Activated CD8-positive, alpha-beta memory T cell treated with anti-CD3 and anti-CD28 coated beads, Interleukin-2, amount 50 U/mL, for 24 hours (primary cell): ENCODE results near the gene NRROS.

Experiments used
- DNase-seq: peaks from one replicate; pipeline ENCODE4 v3.0.0-alpha.2; 2020; ENCODE audit errors: extremely low read depth

NRROS gene

DNA sequence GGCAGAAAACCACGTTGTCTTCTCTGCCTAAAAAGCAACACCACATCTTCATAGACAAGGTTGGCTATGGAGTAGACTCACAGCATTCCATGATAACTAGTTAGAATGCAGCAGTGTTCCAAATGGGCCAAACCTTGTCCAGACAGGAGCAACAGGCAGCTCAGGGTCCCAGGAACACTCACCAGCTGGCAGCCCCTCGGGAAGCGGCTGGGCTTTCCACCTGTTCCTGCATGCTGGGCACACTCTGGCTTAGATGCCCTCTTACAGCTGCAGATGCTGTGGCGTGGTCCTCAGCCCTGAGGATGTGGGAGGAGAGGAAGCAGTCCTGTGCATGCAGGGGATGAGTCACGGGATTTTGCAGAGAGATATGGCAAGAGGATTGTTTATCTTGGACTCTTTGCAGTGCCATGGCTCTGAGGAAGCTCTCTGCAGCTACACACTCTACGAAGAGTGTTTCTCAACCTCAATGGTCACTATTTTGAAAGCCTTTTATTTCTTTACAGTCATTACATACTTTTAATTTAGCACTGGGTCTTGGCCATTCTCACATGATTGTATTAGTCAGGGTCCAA, 11.3 kb downstream of the NRROS start:
- no peak for DNase-seq

DNA sequence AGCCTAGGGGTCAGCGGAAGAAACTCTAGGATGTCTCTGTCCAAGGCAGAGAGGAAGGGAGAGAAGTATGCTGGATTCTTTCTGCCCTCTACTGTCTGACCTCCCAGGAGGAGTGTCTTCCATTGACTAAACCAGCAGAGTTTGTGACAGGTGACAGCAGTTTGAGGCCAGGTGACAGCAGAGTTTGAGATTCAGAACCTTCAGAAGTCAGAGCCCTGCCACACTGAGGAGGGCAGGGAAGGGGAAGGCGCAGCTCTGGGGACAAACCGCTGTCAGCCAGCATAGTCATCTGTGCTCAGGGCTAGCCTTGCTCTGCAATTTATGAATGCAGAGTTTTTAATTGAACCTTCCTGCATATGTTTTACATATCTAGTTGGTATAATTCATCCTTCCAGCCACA, 12.3 kb downstream of the NRROS start:
- DNase-seq: no peak

DNA sequence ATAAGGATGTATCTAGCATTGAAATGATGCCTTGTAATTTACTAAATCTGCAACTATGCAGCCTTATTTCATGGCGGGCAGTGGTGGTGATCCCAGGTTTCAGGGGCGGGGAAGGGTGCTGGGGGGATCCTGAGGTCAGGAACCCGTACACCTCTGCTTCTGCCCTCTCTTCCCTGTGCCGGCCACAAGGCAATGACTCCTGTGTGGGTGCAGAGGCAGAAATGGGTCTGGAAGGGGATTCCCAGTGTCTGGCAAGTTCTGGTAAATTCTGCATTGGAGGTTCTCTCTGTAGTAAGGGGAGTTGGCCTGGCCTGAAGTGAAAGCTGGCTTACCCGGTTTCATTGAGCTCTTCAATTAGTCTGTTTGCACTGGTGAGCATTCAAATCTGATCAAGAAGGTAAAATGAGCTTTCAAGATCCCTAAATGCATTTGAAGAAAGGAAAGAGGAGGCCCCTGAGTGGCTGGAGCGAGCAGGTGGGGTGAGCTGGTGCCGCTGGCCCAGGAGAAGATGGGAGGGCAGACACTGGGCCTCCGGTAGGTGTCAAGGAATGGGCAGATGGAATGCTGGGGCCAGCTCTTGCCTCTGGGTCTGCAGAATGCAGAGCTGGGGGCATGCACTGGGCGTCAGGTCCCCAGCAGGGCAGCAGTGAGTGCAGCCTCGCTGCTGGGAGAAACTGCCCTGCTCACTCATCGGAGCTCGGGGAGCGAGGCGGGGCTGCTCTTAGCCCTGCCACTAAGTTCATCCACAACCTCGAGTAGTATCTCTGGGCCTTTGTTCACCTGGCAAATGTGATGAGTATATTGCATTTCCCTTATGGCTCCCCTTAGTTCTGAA, 13.7 kb downstream of the NRROS start:
- no peak for DNase-seq

DNA sequence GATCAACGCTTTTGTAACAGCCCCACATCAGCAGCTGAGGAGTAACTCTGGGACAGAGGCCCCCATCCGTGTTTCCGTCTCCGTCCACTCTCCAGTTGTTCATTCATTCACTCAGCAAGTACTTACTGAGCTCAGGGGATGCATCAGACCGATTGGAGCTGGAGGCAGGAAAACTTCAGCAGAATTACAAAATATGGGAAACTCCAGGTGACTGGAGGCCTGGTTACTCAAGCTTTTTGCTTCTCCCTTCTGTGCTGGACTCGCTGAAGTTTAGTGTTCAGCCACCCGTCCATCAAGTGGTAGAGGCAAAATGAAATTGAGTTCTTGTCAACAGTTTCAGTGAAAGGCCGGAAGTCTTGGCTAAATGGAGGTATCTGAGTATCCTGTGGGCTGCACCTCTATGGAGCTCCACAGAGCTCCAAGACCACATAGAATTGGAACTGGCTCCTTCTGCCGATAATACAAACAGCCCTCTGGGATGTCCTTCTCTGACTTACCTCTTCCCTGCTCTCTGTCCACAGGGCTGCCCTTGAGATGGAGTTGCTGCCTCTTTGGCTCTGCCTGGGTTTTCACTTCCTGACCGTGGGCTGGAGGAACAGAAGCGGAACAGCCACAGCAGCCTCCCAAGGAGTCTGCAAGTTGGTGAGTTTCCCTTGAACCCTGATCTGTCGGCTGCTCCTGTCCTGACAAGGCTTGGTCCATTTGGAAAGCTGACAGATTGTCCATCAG, 14.7 kb downstream of the NRROS start:
- no peak for DNase-seq

DNA sequence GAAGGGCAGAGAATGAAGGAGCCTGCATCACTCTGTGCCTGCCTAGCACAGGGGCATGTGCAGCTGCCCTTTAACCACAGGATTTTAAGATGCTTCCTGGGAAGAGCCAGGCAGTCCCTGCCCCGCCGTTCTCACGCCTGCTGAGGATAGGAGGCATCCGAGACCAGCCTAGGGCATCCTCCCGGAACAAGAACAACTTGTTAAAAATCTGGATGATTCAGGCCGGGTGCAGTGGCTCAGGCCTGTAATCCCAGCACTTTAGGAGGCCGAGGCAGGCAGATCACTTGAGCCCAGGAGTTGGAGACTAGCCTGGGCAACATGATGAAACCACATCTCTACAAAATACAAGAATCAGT, 15.2 kb downstream of the NRROS start:
- DNase-seq: no peak

DNA sequence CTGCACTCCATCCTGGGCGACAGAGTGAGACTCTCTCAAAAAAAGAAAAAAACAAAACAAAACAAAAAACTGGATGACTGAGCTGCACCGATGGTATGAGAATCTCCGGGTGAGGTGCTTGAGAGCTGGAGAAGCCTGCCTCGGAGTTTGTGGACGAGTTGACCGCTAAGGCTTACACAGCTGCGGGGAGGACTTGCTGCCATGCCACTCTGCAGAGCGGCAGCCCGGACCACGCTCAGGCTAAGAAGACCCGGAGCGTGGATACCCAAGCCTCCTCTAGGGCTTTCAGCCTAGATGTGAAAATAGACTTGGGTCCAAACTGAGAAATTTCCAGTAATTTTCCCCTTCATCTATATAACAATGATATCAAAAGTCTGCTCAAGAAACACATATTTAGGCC, 16.0 kb downstream of the NRROS start:
- no peak for DNase-seq

DNA sequence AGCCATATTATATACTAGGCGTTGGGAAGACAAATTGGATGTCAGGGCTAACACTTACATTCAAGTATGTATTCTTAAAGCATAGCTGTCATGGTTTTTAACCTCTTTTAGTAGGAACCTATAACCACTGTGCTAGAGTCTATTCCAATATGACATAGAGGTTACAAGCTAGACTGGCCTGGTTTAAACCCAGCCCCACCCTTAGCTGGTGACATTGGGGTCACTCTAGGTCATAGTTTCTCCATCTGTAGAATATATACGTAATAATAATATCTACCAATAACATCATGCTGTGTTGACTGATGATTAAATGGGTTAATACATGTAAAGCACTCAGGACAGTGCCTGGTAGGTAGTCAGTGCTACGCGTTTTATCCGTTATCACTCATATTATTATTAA, 16.7 kb downstream of the NRROS start:
- no peak for DNase-seq

DNA sequence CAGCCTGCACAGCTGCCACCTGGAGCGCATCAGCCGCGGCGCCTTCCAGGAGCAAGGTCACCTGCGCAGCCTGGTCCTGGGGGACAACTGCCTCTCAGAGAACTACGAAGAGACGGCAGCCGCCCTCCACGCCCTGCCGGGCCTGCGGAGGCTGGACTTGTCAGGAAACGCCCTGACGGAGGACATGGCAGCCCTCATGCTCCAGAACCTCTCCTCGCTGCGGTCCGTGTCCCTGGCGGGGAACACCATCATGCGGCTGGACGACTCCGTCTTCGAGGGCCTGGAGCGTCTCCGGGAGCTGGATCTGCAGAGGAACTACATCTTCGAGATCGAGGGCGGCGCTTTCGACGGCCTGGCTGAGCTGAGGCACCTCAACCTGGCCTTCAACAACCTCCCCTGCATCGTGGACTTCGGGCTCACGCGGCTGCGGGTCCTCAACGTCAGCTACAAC, 20.4 kb downstream of the NRROS start:
- DNase-seq: no peak

DNA sequence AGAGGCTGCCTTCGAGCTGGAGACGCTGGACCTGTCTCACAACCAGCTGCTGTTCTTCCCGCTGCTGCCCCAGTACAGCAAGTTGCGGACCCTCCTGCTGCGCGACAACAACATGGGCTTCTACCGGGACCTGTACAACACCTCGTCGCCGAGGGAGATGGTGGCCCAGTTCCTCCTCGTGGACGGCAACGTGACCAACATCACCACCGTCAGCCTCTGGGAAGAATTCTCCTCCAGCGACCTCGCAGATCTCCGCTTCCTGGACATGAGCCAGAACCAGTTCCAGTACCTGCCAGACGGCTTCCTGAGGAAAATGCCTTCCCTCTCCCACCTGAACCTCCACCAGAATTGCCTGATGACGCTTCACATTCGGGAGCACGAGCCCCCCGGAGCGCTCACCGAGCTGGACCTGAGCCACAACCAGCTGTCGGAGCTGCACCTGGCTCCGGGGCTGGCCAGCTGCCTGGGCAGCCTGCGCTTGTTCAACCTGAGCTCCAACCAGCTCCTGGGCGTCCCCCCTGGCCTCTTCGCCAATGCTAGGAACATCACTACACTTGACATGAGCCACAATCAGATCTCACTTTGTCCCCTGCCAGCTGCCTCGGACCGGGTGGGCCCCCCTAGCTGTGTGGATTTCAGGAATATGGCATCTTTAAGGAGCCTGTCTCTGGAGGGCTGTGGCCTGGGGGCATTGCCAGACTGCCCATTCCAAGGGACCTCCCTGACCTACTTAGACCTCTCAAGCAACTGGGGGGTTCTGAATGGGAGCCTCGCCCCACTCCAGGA, 21.1 kb downstream of the NRROS start:
- no peak for DNase-seq

DNA sequence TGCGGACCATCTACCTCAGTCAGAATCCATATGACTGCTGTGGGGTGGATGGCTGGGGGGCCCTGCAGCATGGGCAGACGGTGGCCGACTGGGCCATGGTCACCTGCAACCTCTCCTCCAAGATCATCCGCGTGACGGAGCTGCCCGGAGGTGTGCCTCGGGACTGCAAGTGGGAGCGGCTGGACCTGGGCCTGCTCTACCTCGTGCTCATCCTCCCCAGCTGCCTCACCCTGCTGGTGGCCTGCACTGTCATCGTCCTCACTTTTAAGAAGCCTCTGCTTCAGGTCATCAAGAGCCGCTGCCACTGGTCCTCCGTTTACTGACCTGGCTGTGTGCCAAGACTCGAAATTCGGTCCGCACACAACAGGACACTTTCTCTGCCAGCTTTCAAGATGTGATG, 21.9 kb downstream of the NRROS start:
- DNase-seq: no peak

DNA sequence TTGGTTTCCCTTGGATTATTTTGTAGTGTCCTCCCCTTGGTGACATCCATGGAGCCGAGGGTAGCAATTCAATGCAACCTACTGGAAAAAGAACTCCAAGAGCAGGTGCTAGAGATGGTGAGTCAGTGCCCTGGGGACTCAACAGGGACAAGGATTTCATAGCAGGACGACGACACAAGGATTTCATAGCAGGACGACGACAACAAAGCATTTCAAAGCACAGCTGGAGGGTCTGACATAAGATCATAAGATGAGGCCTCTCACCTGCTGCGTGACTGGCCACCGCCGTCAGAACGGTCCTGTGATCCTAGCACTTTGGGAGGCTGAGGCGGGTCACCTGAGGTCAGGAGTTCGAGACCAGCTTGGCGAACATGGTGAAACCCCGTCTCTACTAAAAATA, 22.5 kb downstream of the NRROS start:
- no peak for DNase-seq

DNA sequence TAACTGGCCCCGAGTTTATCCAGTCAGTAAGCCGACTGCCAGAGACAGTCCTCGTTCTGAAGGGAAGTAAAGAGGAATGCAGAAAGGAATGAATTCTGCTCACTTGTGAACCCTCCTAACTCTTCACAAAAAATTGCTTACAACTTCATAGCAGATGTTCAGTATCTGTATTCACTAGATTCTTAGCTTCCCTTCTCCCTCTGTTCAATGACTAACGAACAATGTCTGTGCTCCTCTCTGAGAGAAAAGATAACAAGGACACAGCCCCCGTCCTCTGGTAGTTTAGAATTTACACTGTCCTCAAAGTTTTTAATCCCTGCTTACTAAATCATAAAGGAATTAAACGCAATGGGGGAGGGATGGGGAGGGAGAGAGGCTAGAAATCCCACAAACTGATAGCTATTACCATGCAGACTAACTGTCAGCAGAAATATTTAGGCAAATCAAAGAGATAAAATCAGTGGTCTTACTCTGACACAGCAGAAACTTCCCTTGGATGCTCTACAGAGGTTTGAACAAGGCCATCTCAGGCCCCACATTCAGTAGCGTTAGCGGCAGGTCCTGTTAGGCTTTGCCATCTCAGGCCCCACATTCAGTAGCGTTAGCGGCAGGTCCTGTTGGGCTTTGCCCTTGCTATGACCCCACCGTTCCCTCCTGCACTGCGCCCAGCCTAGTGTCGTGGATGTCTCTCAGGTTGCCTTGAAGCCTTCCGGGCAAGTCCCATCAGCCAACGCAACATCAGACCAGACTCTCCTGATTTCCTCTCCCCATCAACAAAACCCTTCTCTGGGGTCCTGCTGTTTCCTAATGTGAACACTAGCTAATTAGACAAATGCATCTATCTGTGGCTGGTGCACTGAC, 23.4 kb downstream of the NRROS start:
- no peak for DNase-seq

DNA sequence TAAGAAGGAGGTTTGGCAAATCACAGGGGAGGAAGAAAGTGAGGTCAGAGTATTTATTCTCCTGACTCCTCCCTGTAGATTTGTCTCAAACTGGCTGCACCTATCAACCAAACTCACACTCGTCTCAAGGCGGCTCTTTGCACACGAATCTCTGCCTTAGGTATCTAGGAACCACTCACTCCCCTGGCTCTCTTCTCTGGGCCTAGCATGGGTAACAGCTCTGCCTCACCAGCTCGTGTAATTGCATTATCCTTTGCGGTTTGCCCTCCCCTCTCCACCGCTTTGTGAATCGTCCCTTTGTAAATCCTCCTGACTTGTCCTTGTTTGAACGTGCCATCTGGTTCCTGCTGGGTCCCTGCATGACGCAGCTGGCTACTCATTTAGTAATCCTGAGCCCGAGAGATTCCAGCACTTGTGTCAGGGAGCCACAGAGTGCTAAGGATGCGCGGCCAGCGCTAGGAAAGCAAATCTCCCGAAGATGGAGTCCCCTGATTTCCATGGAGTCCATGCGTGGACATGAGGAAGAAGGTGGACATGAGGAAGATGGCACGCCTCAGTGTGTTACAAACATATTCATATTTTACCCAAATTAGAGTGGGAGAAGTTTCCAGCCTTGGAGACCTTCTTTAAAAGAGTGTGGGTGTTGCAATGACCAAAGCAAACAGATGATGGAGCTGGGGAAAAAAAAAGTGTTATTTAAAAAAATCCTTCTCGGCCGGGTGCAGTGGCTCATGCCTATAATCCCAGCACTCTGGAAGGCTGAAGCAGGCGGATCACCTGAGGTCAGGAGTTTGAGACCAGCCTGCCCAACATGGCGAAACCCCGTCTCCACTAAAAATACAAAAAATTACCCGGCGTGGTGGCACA, 26.7 kb downstream of the NRROS start:
- no peak for DNase-seq

DNA sequence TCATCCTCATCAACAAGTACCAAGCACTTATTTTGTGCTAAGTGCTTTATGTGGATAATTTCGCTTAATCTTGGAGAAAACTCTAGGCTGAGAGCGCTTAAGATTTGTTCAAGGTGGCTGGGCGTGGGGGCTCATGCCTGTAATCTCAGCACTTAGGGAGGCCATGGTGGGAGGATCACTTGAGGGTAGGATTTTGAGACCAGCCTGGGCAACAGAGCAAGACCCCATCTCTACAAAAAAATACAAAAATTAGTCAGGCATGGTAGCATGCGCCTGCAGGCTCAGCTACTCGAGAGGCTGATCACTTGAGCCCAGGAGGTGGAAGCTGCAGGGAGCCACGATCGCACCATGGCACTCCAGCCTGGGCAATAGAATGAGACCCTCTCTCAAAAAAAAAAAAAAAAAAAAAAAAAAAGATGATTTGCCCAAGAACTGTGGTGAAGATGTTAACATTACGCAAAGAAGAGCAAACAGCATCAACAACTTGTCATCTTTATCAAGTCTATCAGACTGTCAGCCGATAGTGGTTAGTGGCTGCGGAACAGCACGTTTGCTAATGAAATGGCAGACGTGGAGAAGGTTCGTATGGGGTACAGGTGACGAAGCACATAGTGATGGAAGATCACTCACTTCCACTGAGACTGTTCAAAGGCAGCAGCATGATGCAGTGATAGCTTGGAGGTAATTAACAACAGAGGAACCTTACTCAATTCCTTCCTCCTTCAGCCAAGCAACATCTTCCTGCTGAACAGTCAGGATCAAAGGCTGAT, 27.7 kb downstream of the NRROS start:
- DNase-seq: no peak

DNA sequence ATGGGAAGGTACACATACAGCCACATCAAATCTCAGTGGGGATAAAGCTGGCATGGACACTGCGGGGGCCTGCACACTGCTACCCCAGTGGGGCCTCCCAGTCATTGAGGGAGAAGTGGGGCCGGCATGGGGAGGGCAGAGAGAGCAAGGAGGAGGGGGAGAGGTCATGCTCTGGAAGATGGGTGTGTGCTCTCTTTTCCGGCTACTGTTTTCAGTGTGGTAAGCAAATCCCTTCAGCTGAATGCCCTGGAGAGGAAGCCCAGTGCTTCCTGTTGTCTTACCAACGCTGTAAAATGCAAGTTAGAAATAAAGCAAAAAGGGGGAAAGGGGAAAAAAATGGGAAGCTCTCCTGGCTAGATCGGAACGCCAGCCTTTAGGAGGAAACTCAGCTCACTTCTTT, 30.8 kb downstream of the NRROS start:
- no peak for DNase-seq

DNA sequence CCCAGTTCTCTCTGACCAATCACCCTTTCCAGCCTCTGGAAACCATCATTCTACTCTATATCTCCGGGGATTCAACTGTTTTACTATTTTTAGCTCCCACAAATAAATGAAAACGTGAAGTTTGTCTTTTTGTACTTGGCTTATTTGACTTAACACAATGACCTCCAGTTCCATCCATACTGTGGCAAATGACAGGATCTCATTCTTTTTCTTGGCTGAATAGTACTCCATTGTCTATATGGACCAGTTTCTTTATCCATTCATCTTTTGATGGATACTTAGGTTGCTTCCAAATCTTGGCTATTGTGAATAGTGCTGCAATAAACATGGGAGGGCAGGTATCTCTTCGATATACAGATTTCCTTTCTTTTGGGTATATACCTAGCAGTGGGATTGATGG, 34.1 kb downstream of the NRROS start:
- DNase-seq: no peak

DNA sequence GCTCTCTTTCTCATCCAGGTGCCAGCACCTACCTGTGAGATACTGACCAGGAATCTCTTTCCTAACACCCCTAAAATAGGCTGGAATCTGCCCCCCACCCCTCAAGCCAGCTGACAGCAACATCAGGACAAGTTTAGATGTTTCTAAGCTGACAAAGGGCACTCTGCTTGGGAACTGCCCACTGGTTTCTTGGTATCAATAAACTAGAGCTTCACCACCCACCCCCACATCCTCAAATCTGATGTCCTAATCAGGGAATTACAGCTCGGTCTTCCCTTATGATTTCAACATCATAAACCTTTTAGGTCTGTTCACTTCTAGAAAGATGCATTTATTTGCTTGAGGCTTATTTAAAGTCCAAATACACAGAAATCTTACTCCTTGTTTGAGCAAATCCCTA, 37.9 kb downstream of the NRROS start:
- DNase-seq: no peak

DNA sequence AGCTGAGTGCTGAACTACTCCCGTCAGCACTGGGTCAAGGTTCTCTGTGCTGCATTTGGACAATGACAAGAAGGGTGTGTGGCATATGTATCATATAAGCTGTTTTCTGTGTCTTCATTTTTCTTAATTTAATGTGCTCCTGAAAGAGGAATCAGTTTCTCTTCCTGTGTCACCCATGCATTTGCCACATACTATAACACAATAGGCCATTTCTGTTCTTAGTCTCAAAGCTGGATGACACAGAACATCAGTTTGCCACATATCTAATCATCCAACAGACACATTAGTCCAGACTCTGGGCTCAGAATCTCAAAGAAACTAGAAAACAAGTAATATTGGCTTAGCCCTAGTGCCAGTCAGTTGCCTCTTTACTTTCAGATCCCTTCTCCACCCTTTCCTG, 38.4 kb downstream of the NRROS start:
- DNase-seq: no peak

DNA sequence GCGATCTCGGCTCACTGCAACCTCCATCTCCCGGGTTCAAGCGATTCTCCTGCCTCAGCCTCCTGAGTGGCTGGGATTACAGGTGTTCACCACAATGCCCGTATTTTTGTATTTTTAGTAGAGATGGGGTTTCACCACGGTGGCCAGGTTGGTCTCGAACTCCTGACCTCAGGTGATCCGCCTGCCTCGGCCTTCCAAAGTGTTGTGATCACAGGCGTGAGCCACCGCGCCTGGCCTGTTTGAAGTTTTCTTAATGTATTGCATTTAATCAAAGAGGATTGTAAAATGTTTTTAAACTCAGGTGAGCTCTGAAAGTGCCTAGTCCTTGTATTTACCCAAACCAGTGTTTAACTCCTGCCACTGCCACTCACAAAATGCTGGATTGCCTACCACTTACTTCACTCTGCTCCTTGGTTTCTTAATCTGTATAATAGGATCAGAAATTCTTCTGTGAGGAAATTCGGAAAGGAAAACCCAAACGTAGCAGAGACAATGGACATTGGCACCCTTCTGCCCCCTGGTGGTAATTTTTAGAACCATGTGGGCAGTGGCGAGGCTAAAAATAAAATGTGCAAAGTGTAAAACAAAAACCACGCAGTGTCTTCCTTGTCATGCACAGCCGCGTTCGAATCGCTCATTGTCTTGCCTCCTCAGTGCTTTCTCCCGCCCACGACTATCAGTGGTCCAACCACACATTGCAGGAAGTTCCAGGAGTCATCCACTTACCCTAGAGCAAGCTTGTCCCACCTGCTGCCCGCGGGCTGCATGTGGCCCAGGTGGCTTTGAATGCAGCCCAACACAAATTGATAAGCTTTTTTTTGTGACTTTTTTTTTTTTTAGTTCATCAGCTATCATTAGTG, 45.3 kb downstream of the NRROS start:
- DNase-seq: peak; percentile 39
